SHP77 treated with DMSO at 0.1 percent for 48 hours (cell line): ENCODE data around the gene ASB7.

Source experiments
- DNase-seq: peaks from one replicate; lab custom pipeline; 2025; lab: John Stamatoyannopoulos, UW

Gene ASB7

GRCh38 chr15:100686021-100686724 lies 83.8 kb downstream of the ASB7 start:
- DNase-seq, result no peak

- no peak for DNase-seq
Observed at GRCh38 chr15:100686725-100687473, 84.5 kb downstream of the ASB7 start.

DNA sequence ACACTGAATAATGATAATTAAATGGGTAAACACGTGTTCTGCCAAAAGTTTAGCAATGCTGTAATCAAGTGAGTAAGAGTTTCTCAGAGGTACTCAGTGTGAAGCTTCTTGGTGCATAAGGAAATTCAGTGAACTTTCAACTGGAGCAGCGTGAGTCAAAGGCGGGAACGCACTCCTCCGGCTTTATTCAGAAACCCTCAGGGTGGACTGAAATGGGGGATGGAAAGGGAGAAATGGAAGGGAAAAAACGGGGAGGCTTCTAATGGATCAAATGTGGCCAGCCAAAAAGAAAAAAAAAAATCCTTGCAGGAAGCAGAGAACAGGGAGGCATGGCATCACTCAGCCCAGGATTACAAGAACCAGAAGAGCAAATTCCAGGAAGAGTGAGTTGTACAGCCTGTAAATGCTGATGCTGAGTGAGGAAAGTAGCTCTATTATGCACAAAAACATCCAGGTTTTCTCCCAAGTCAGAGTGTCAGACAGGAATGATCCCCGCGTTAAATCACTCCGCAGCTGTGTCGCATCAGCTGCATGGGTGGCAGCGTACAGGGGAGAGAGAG lies 85.3 kb downstream of the ASB7 start:
- DNase-seq, result no peak

DNA sequence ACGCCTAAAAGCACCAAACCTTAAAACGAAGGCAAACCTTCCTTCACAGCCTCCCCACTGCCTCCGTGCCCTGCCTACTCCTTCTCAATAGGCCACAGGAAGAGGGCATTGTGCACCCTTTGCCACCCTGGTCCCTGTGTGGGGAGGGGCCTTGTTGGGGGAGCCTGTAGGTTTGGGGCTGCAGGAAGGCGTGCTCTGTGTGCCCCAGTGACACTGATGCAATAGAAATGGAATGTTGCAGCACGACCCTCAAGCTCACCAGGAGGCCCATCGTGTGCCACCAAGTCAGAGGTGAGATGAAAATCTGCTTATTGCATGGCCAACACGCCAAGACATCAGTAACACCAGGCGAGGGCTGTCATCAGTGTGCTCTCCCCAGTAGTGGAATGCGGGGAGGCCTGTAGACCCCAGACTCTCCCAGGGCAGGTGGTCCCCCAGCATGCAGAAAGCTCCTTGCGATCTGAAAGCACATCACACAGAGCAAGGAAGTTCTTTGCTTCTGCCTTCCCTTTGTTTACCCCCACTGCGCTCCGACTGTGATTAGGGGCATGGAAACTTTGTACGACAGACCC lies 86.2 kb downstream of the ASB7 start:
- no peak for DNase-seq

DNA sequence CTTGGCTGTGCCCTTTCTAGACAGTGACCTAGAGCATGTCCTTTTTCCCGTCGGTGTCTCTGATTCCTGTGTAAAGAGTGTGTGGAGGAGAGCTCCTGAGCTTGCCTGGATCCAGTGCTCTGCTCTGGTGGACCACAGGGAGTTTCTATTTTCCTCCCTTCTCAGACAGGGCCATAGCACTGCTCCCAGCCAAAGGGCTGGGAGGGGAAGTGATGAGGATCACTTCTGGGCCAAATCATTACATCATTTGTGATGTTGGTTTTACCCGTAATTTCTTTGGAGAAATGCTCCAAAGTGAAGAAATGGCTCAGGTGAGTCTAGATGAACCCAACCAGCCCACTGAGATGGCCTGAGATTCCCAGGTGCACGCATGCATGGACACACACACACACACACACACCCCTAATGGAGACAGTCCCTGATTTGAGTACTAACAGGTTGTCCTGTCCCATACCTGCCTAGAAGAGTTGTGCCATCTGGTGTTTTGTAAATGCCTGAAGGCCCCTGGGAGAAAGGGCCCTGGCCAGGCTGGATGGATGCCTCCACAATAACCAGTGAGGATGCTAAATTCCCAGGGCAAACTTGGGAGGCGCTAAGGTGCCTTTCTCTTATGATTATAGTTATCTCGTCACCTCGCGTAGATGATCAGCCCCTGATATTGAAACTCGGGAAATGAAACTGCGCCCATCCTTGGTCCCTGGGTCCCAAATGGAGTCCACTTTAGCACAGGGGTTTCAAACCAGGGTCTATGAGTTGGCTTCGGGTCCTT lies 86.9 kb downstream of the ASB7 start:
- no peak for DNase-seq

GRCh38 chr15:100690032-100690794 lies 87.8 kb downstream of the ASB7 start:
- no peak for DNase-seq

- DNase-seq, result no peak
Observed at GRCh38 chr15:100690795-100691158, 88.4 kb downstream of the ASB7 start.

GRCh38 chr15:100691321-100691720 lies 88.9 kb downstream of the ASB7 start:
- DNase-seq, result no peak

DNA sequence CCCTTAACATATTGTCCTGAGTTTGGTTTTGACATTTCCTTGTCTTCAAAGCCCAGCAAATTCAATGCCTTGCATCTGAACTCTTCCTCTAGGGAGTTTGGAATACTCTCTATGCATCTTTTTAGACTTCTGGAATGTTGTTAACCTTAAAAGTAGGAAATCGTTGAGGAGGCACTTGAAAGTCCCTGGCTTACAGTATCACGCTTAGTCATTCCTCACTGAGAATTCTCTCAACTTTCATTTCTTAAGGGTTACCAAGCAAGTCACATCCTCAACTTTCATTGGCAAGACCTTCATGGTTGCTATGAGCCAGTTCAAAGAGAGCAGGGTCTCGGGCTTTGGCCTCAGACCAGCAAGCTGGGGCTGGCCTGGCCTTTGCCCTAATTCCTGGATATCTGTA lies 89.9 kb downstream of the ASB7 start:
- no peak for DNase-seq

GRCh38 chr15:100692671-100693070 lies 90.3 kb downstream of the ASB7 start:
- DNase-seq, result no peak

DNA sequence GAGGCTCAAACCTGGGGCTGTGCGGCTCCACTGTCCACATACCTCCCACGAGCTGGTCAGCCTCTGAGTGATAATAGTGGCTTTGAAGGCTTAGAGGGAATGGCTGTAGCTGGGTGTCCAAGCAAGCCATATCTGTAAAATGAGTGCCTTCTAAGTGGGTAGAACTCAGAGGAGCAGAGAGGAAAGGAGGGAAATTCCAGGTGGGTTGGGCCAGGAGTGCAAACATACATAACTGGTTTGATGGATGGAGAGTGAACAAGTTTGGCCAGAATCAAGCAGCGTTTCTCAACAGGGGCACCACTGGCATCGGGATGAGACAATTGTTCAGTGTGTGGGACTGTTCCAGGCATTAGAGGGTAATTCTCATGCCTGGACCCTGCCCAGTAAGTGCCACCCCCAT lies 91.1 kb downstream of the ASB7 start:
- no peak for DNase-seq

DNA sequence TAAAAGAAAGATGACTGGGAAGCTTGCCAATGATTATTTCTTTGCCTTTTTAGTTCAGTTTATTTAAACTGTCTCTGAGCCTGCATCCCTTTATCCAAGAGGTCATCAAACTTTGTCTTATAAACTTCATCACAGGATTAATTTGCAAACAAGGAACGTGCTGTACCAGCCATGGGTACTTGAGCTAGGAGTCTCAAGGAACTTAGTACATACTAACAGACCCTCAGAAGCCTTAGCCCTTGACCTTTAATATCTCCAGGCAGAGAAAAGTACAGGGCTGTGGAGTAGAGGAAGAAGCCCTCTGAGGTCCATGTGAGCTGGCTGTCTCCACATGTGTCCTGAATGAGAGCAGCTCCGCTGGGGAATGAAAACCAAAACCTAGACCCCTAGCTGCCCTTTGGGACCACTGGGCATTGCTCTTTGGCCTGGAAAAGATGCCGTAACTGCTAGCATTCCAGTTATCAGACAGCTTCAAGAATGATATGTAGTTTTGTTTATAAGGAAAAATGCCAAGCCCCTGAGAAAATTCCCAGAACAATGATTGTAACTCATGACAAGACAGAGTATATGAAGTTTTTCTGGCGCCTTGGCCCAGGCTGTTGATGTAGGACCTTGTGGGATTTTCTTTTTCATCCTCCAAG lies 92.1 kb downstream of the ASB7 start:
- DNase-seq, result no peak

DNA sequence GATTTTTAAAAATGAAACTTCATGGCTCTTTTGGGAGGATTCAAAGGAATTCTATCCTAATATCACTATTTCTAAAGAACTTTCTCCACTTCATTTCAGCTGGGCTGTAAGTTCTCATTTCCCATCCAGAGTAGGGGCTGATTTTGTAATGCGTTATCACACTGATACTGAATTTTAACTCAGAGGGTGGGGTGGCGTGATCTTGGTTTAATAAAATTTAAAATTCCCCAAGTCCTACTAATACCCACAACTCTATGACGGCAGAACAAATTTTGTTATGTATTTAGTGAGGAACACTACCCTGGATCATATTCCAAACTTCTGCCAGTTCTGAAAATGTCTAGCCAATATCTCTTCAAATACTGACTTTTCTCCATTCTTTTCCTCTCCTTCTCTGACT lies 92.7 kb downstream of the ASB7 start:
- no peak for DNase-seq

GRCh38 chr15:100696452-100696851 lies 94.1 kb downstream of the ASB7 start:
- no peak for DNase-seq
